H9 (cell line): ENCODE measurements around the gene EDNRA. TPM values are rescaled to one million over a fixed set of nuclear protein-coding genes. Genes with fewer than 3 reads are reported as not detected.

Experiments
- DNase-seq: peaks from one replicate; pipeline ENCODE4 v3.0.0-alpha.2; 2017
- H2AFZ ChIP-seq: one replicate; pipeline ENCODE4 v1.6.1; 2013; ENCODE audit warnings: mild to moderate bottlenecking, low read length, control low read depth, moderate library complexity
- H2AK5ac ChIP-seq: 2 replicates; pipeline ENCODE4 v1.6.1; 2013; ENCODE audit warnings: low read length, control low read depth, mixed read lengths; ENCODE audit not compliant: insufficient read length
- H2BK120ac ChIP-seq: one replicate; pipeline ENCODE4 v1.6.1; 2013; ENCODE audit warnings: low read depth, mild to moderate bottlenecking, low read length, control low read depth, inconsistent platforms; ENCODE audit not compliant: poor library complexity, severe bottlenecking
- H2BK12ac ChIP-seq: 2 replicates; pipeline ENCODE4 v1.6.1; 2013; ENCODE audit warnings: low read length, control low read depth, mixed read lengths, low read depth; ENCODE audit not compliant: insufficient read length
- H2BK15ac ChIP-seq: 2 replicates; pipeline ENCODE4 v1.6.1; 2013; ENCODE audit warnings: low read depth, low read length, control low read depth
- H2BK20ac ChIP-seq: one replicate; pipeline ENCODE4 v1.6.1; 2013; ENCODE audit warnings: low read depth, mild to moderate bottlenecking, low read length, control low read depth, inconsistent platforms; ENCODE audit not compliant: poor library complexity, severe bottlenecking
- H2BK5ac ChIP-seq: 2 replicates; pipeline ENCODE4 v1.6.1; 2013; ENCODE audit warnings: low read length, control low read depth, mixed read lengths; ENCODE audit not compliant: insufficient read length
- H3K14ac ChIP-seq: 2 replicates; pipeline ENCODE4 v1.6.1; 2013; ENCODE audit warnings: low read length, control low read depth; ENCODE audit not compliant: insufficient read depth
- H3K18ac ChIP-seq: 2 replicates; pipeline ENCODE4 v1.6.1; 2013; ENCODE audit warnings: low read depth, mild to moderate bottlenecking, mixed read lengths, low read length, control low read depth; ENCODE audit not compliant: insufficient read length
- H3K23ac ChIP-seq: 2 replicates; pipeline ENCODE4 v1.6.1; 2013; ENCODE audit warnings: low read length, control low read depth, mixed read lengths, low read depth; ENCODE audit not compliant: insufficient read length
- H3K23me2 ChIP-seq: 2 replicates; pipeline ENCODE4 v1.6.1; 2013; ENCODE audit warnings: low read depth, mild to moderate bottlenecking, mixed read lengths, low read length, control low read depth; ENCODE audit not compliant: insufficient read length, poor library complexity, severe bottlenecking
- H3K27ac ChIP-seq: 2 replicates; pipeline ENCODE4 v1.5.1; 2013; ENCODE audit warnings: low read length, control low read depth, mixed read lengths, low read depth; ENCODE audit not compliant: insufficient read length
- H3K27me3 ChIP-seq: 2 replicates; pipeline ENCODE4 v1.6.1; 2013; ENCODE audit warnings: low read length, control low read depth, inconsistent platforms; ENCODE audit not compliant: insufficient read depth
- H3K4ac ChIP-seq: 2 replicates; pipeline ENCODE4 v1.6.1; 2013; ENCODE audit warnings: low read depth, mild to moderate bottlenecking, control low read depth, inconsistent platforms, low read length, moderate library complexity
- H3K4me1 ChIP-seq: 2 replicates; pipeline ENCODE4 v1.6.1; 2013; ENCODE audit warnings: low read length, control low read depth, inconsistent platforms; ENCODE audit not compliant: insufficient read depth
- H3K4me2 ChIP-seq: 2 replicates; pipeline ENCODE4 v1.6.1; 2013; ENCODE audit warnings: low read length, control low read depth, mixed read lengths; ENCODE audit not compliant: insufficient read length, insufficient read depth
- H3K56ac ChIP-seq: 2 replicates; pipeline ENCODE4 v1.6.1; 2013; ENCODE audit warnings: low read depth, mild to moderate bottlenecking, mixed read lengths, low read length, control low read depth; ENCODE audit not compliant: insufficient read length
- H3K79me1 ChIP-seq: 2 replicates; pipeline ENCODE4 v1.6.1; 2013; ENCODE audit warnings: low read depth, mild to moderate bottlenecking, moderate library complexity, low read length, control low read depth, inconsistent platforms; ENCODE audit not compliant: insufficient read depth, poor library complexity, severe bottlenecking
- H3K79me2 ChIP-seq: 2 replicates; pipeline ENCODE4 v1.6.1; 2013; ENCODE audit warnings: low read length, control low read depth, inconsistent platforms; ENCODE audit not compliant: insufficient read depth
- H3K9ac ChIP-seq: 2 replicates; pipeline ENCODE4 v1.6.1; 2013; ENCODE audit warnings: low read length, control low read depth, mixed read lengths; ENCODE audit not compliant: insufficient read length; ENCODE audit errors: extremely low read depth
- H3K9me3 ChIP-seq: one replicate; pipeline ENCODE4 v1.6.1; 2013; ENCODE audit warnings: low read depth, low read length, inconsistent platforms; ENCODE audit not compliant: control insufficient read depth
- H3T11ph ChIP-seq: one replicate; pipeline ENCODE4 v1.6.1; 2013; ENCODE audit warnings: mild to moderate bottlenecking, low read length, control low read depth, inconsistent platforms
- H4K20me1 ChIP-seq: one replicate; pipeline ENCODE4 v1.6.1; 2013; ENCODE audit not compliant: control insufficient read depth, insufficient read length, insufficient read depth
- H4K5ac ChIP-seq: 2 replicates; pipeline ENCODE4 v1.6.1; 2013; ENCODE audit warnings: low read depth, mild to moderate bottlenecking, mixed read lengths, low read length, control low read depth; ENCODE audit not compliant: insufficient read length
- H4K8ac ChIP-seq: replicated peaks from 2 replicates; pipeline ENCODE4 v1.6.1; 2013; ENCODE audit warnings: low read length, control low read depth, mixed read lengths, low read depth; ENCODE audit not compliant: insufficient read length
- H4K91ac ChIP-seq: 2 replicates; pipeline ENCODE4 v1.6.1; 2013; ENCODE audit warnings: low read depth, mild to moderate bottlenecking, moderate library complexity, mixed read lengths, low read length, control low read depth; ENCODE audit not compliant: insufficient read length
- H3K27ac Mint-ChIP-seq, 3 experiments: 2 replicates in 2 of 3; 3 replicates in 1 of 3; pipeline ENCODE4 v1.8.0; 2020 to 2021; ENCODE audit warnings: mixed read lengths in 3 of 3, mild to moderate bottlenecking in 1 of 3, moderate library complexity in 1 of 3
- H3K27me3 Mint-ChIP-seq: 2 replicates; pipeline ENCODE4 v1.8.0; 2021; ENCODE audit warnings: low read depth, mild to moderate bottlenecking, moderate library complexity, mixed read lengths
- H3K36me3 Mint-ChIP-seq, 3 experiments: 2 replicates in 2 of 3; 3 replicates in 1 of 3; pipeline ENCODE4 v1.8.0; 2020 to 2021; ENCODE audit warnings: low read depth in 3 of 3, mixed read lengths in 3 of 3; ENCODE audit not compliant: insufficient read depth in 1 of 3
- H3K4me1 Mint-ChIP-seq, 2 experiments: 2 replicates each; pipeline ENCODE4 v1.8.0; 2020; ENCODE audit warnings: mixed read lengths in 2 of 2
- H3K4me3 Mint-ChIP-seq, 2 experiments: 2 replicates in 1 of 2; 3 replicates in 1 of 2; pipeline ENCODE4 v1.8.0; 2020 to 2021; ENCODE audit warnings: mild to moderate bottlenecking in 2 of 2, mixed read lengths in 2 of 2, moderate library complexity in 1 of 2
- H3K9me3 Mint-ChIP-seq, 2 experiments: 2 replicates in 1 of 2; 3 replicates in 1 of 2; pipeline ENCODE4 v1.8.0; 2020; ENCODE audit warnings: mild to moderate bottlenecking in 2 of 2, mixed read lengths in 2 of 2, moderate library complexity in 1 of 2
- CTCF ChIP-seq: fragments of 200-600 bp; sonication (generic); conservative IDR thresholded peaks from 3 replicates; pipeline ENCODE4 v1.8.0; 2021; ENCODE audit warnings: antibody characterized with exemption, mild to moderate bottlenecking
- WGBS: extraction: QIAGEN DNeasy Blood & Tissue Kit; methylation state at CpG from one replicate; pipeline ENCODE4 v1.1.7; 2013; ENCODE audit warnings: missing lambda C conversion rate, low lambda C conversion rate, mixed read lengths; ENCODE audit not compliant: insufficient read length; ENCODE audit errors: extremely low coverage; 5-methylcytosine and 5-hydroxymethylcytosine counted together
- total RNA-seq: library from RNA; stranded (reverse); gene quantifications from 2 replicates; pipeline ENCODE4 v1.2.1, GENCODE V29; 2021

EDNRA gene
- total RNA-seq, 1 experiment from 2014 or later, result 1.6 TPM

- Histone ChIP-seq H4K8ac (no peak overlapping the region), H4K20me1 (no peaks in the 10 kb centered on the region), H3K79me1 (no peaks in the 10 kb centered on the region), H2BK5ac (no peak overlapping the region), H3K14ac (no peak overlapping the region), H3K27ac (no peak overlapping the region), H2BK12ac (no peak overlapping the region), H3K23ac (no peak overlapping the region), H3K23me2 (no peaks in the 10 kb centered on the region), H4K5ac (no peak overlapping the region), H3K4me1 (no peaks in the 10 kb centered on the region), H3K56ac (no peak overlapping the region), H3K9ac (no peak overlapping the region), H2BK15ac (no peak overlapping the region), H2AFZ (no peak overlapping the region), H3K18ac (no peak overlapping the region), H4K91ac (no peak overlapping the region), H3K4me2 (no peak overlapping the region), H3K27me3 (no peaks in the 10 kb centered on the region), H3K9me3 (no peaks in the 10 kb centered on the region), H3T11ph (no peak overlapping the region), H2AK5ac (no peak overlapping the region), H3K79me2 (no peaks in the 10 kb centered on the region), H2BK20ac (no peak overlapping the region), H3K4ac (no peak overlapping the region), H2BK120ac (no peak overlapping the region)
- Mint-ChIP-seq H3K9me3 (peaks cover 15% of the 10 kb centered on the region in 2 experiments), H3K36me3 (peaks cover 5 to 7% (median 6%) of the 10 kb centered on the region in 3 experiments; a peak in 6 of 7 replicates), H3K27ac (no peak overlapping the region), H3K27me3 (peaks cover 3% of the 10 kb centered on the region; the same call in 1 of the 2 replicates), H3K4me1 (no peaks in the 10 kb centered on the region), H3K4me3 (no peak overlapping the region)
- WGBS, result no CpG with 5 or more reads among the region's 2 CpGs
- no peak for TF ChIP-seq CTCF
- DNase-seq, result no peak
Measured at GRCh38 chr4:147465461-147465860, 15.4 kb upstream of the EDNRA start.
